HEK293 (cell line): ENCODE data around the gene PDCL3.

Experiments used
- BCL11B ChIP-seq: fragments of 450-650 bp; formaldehyde crosslinking; IDR thresholded peaks from 2 replicates; pipeline ENCODE4 v1.5.1; 2016; ENCODE audit warnings: low read depth, missing biosample characterization, missing genetic modification characterization
- KLF7 ChIP-seq: fragments of 450-650 bp; formaldehyde crosslinking; IDR thresholded peaks from 2 replicates; pipeline ENCODE4 v1.5.1; 2016; ENCODE audit warnings: missing biosample characterization, missing genetic modification characterization, borderline replicate concordance
- MEIS1 ChIP-seq: sonication (generic); formaldehyde crosslinking; IDR thresholded peaks from 2 replicates; pipeline ENCODE4 v1.8.1; 2022; ENCODE audit warnings: missing genetic modification reagents, mild to moderate bottlenecking, borderline replicate concordance
- MYNN ChIP-seq: fragments of 450-650 bp; formaldehyde crosslinking; IDR thresholded peaks from 2 replicates; pipeline ENCODE4 v1.5.1; 2016; ENCODE audit warnings: missing biosample characterization, missing genetic modification characterization, borderline replicate concordance
- OSR2 ChIP-seq: fragments of 450-650 bp; formaldehyde crosslinking; IDR thresholded peaks from 2 replicates; pipeline ENCODE4 v1.5.1; 2016; ENCODE audit warnings: missing biosample characterization, missing genetic modification characterization
- OVOL3 ChIP-seq: fragments of 450-650 bp; formaldehyde crosslinking; IDR thresholded peaks from 2 replicates; pipeline ENCODE4 v1.5.1; 2016; ENCODE audit warnings: missing biosample characterization, missing genetic modification characterization
- SCRT1 ChIP-seq: fragments of 450-650 bp; formaldehyde crosslinking; IDR thresholded peaks from 2 replicates; pipeline ENCODE4 v1.5.1; 2016; ENCODE audit warnings: missing biosample characterization, missing genetic modification characterization, borderline replicate concordance
- SP2 ChIP-seq: fragments of 450-650 bp; formaldehyde crosslinking; IDR thresholded peaks from 2 replicates; pipeline ENCODE4 v1.5.1; 2016; ENCODE audit warnings: missing biosample characterization, missing genetic modification characterization
- SP7 ChIP-seq: fragments of 450-650 bp; formaldehyde crosslinking; IDR thresholded peaks from 2 replicates; pipeline ENCODE4 v1.5.1; 2016; ENCODE audit warnings: missing biosample characterization, missing genetic modification characterization
- WT1 ChIP-seq: fragments of 450-650 bp; formaldehyde crosslinking; IDR thresholded peaks from 2 replicates; pipeline ENCODE4 v1.5.1; 2016; ENCODE audit warnings: missing biosample characterization, missing genetic modification characterization
- ZBTB10 ChIP-seq: fragments of 450-650 bp; formaldehyde crosslinking; IDR thresholded peaks from 2 replicates; pipeline ENCODE4 v1.5.1; 2016; ENCODE audit warnings: missing biosample characterization, missing genetic modification characterization
- ZBTB17 ChIP-seq: fragments of 450-650 bp; formaldehyde crosslinking; IDR thresholded peaks from 2 replicates; pipeline ENCODE4 v1.5.1; 2016; ENCODE audit warnings: missing biosample characterization, missing genetic modification characterization
- ZBTB21 ChIP-seq: fragments of 450-650 bp; formaldehyde crosslinking; IDR thresholded peaks from 2 replicates; pipeline ENCODE4 v1.5.1; 2017; ENCODE audit warnings: missing biosample characterization, missing genetic modification characterization
- ZEB2 ChIP-seq: fragments of 450-650 bp; formaldehyde crosslinking; IDR thresholded peaks from 2 replicates; pipeline ENCODE4 v1.5.1; 2016; ENCODE audit warnings: missing biosample characterization, missing genetic modification characterization
- ZFHX2 ChIP-seq: fragments of 450-650 bp; formaldehyde crosslinking; conservative IDR thresholded peaks from 2 replicates; pipeline ENCODE4 v1.5.1; 2016; ENCODE audit warnings: missing biosample characterization, missing genetic modification characterization
- ZIC2 ChIP-seq: fragments of 450-650 bp; formaldehyde crosslinking; IDR thresholded peaks from 2 replicates; pipeline ENCODE4 v1.5.1; 2016; ENCODE audit warnings: missing biosample characterization, missing genetic modification characterization
- ZNF114 ChIP-seq: fragments of 450-650 bp; formaldehyde crosslinking; IDR thresholded peaks from 2 replicates; pipeline ENCODE4 v1.5.0; 2017; ENCODE audit warnings: missing biosample characterization, missing genetic modification characterization
- ZNF18 ChIP-seq: fragments of 450-650 bp; formaldehyde crosslinking; IDR thresholded peaks from 2 replicates; pipeline ENCODE4 v1.5.1; 2016; ENCODE audit warnings: missing biosample characterization, missing genetic modification characterization
- ZNF23 ChIP-seq: fragments of 450-650 bp; formaldehyde crosslinking; IDR thresholded peaks from 2 replicates; pipeline ENCODE4 v1.5.1; 2016; ENCODE audit warnings: missing biosample characterization, missing genetic modification characterization, borderline replicate concordance
- ZNF302 ChIP-seq: fragments of 450-650 bp; formaldehyde crosslinking; IDR thresholded peaks from 2 replicates; pipeline ENCODE4 v1.5.1; 2016; ENCODE audit warnings: missing biosample characterization, missing genetic modification characterization, low read depth
- ZNF335 ChIP-seq: fragments of 450-650 bp; formaldehyde crosslinking; conservative IDR thresholded peaks from 2 replicates; pipeline ENCODE4 v1.5.1; 2016; ENCODE audit warnings: missing biosample characterization, missing genetic modification characterization
- ZNF362 ChIP-seq: fragments of 450-650 bp; formaldehyde crosslinking; IDR thresholded peaks from 2 replicates; pipeline ENCODE4 v1.5.1; 2016; ENCODE audit warnings: missing biosample characterization, missing genetic modification characterization
- ZNF394 ChIP-seq: fragments of 450-650 bp; formaldehyde crosslinking; IDR thresholded peaks from 2 replicates; pipeline ENCODE4 v1.5.1; 2016; ENCODE audit warnings: missing biosample characterization, missing genetic modification characterization, mild to moderate bottlenecking, moderate library complexity, borderline replicate concordance
- ZNF530 ChIP-seq: fragments of 450-650 bp; formaldehyde crosslinking; IDR thresholded peaks from 2 replicates; pipeline ENCODE4 v1.5.1; 2016; ENCODE audit warnings: low read depth, missing biosample characterization, missing genetic modification characterization
- ZNF549 ChIP-seq: fragments of 450-650 bp; IDR thresholded peaks from 2 replicates; pipeline ENCODE4 v1.5.1; 2018; ENCODE audit warnings: missing biosample characterization, missing genetic modification characterization, mild to moderate bottlenecking, inconsistent platforms, moderate library complexity
- ZNF561 ChIP-seq: fragments of 450-650 bp; IDR thresholded peaks from 2 replicates; pipeline ENCODE4 v1.5.1; 2018; ENCODE audit warnings: missing biosample characterization, missing genetic modification characterization, borderline replicate concordance
- ZNF585B ChIP-seq: fragments of 450-650 bp; formaldehyde crosslinking; IDR thresholded peaks from 2 replicates; pipeline ENCODE4 v1.5.1; 2016; ENCODE audit warnings: missing biosample characterization, missing genetic modification characterization
- ZNF623 ChIP-seq: fragments of 450-650 bp; formaldehyde crosslinking; IDR thresholded peaks from 2 replicates; pipeline ENCODE4 v1.5.1; 2016; ENCODE audit warnings: missing biosample characterization, missing genetic modification characterization
- ZNF624 ChIP-seq: fragments of 450-650 bp; formaldehyde crosslinking; IDR thresholded peaks from 2 replicates; pipeline ENCODE4 v1.5.1; 2017; ENCODE audit warnings: missing biosample characterization, missing genetic modification characterization
- ZNF692 ChIP-seq: fragments of 450-650 bp; formaldehyde crosslinking; IDR thresholded peaks from 2 replicates; pipeline ENCODE4 v1.5.1; 2016; ENCODE audit warnings: missing biosample characterization, missing genetic modification characterization
- ZNF76 ChIP-seq: fragments of 450-650 bp; formaldehyde crosslinking; IDR thresholded peaks from 2 replicates; pipeline ENCODE4; 2016; ENCODE audit warnings: low read depth, missing biosample characterization, missing genetic modification characterization, borderline replicate concordance
- ZSCAN30 ChIP-seq: fragments of 450-650 bp; IDR thresholded peaks from 2 replicates; pipeline ENCODE4 v1.5.1; 2018; ENCODE audit warnings: missing biosample characterization, mild to moderate bottlenecking, missing genetic modification characterization, moderate library complexity
- ZSCAN4 ChIP-seq: fragments of 450-650 bp; formaldehyde crosslinking; IDR thresholded peaks from 2 replicates; pipeline ENCODE4 v1.5.1; 2017; ENCODE audit warnings: missing biosample characterization, missing genetic modification characterization

PDCL3 gene

GRCh38 chr2:100562613-100563406, at the start of gene PDCL3 (continued):
- TF ChIP-seq ZNF692 (tag by site-specific recombination) (peak; percentile 41; the same call in 1 of the 2 replicates), ZSCAN4 (tag by site-specific recombination) (no peak), ZEB2 (tag by site-specific recombination) (no peak), ZNF114 (tag by site-specific recombination) (no peak), ZBTB10 (no peak), SP2 (peak; percentile 89), ZFHX2 (tag by site-specific recombination) (no peak; the same call in 1 of the 2 replicates), ZNF362 (tag by site-specific recombination) (no peak), ZNF335 (tag by site-specific recombination) (peak; percentile 97), ZNF549 (no peak), ZBTB17 (tag by site-specific recombination) (peak; percentile 98), KLF7 (tag by site-specific recombination) (no peak; the same call in 1 of the 2 replicates), OVOL3 (tag by site-specific recombination) (no peak), ZNF585B (tag by site-specific recombination) (no peak), ZNF23 (no peak), MEIS1 (CRISPR knock-in tag) (no peak), ZBTB21 (tag by site-specific recombination) (no peak), SP7 (tag by site-specific recombination) (peak; percentile 40), BCL11B (tag by site-specific recombination) (no peak), ZNF18 (tag by site-specific recombination) (no peak), ZSCAN30 (tag by site-specific recombination) (no peak), ZNF530 (no peak), MYNN (tag by site-specific recombination) (no peak), ZNF561 (tag by site-specific recombination) (0 out of 2 replicates have a peak, but pooled peaks have one; percentile 21), WT1 (tag by site-specific recombination) (no peak), ZNF623 (tag by site-specific recombination) (no peak), ZNF76 (tag by site-specific recombination) (peak; percentile 41; the same call in 1 of the 2 replicates), OSR2 (peak; percentile 79), ZNF394 (no peak; the same call in 1 of the 2 replicates), ZIC2 (tag by site-specific recombination) (peak; percentile 40; the same call in 1 of the 2 replicates), SCRT1 (tag by site-specific recombination) (no peak), ZNF624 (tag by site-specific recombination) (no peak), ZNF302 (tag by site-specific recombination) (no peak)
